Right lung (tissue), 10 donors: Measurements from ENCODE around the gene KYNU. TPM values are rescaled to one million over a fixed set of nuclear protein-coding genes. Genes with fewer than 3 reads are reported as not detected.
"Not testable (repeated sequence)": the region's sequence is repeated elsewhere in the genome, so short reads cannot be mapped to it uniquely, and the experiment has no call there.

Experiments used
- DNase-seq, 2 donors: peaks; one replicate each; pipeline ENCODE4 v3.0.0-alpha.2; 2013
- long read RNA-seq, 8 donors: transcript quantifications; one replicate each; lab custom pipeline, GENCODE V29; 2026
- polyA plus RNA-seq, 5 donors: library from polyadenylated mRNA; unstranded; fragments of 120-200 nt; gene quantifications; one replicate each; pipeline versions ENCODE4 v1.2.1 to v1.2.3, GENCODE V29; 2013; ENCODE audit warnings: inconsistent platforms in 1 of 5, low replicate concordance in 1 of 5; ENCODE audit not compliant: insufficient read length in 5 of 5, insufficient read depth in 1 of 5

KYNU gene
- polyA plus RNA-seq: 1 to 10 TPM in 1 of 5 donors, under 1 TPM in 4; 0.56 to 1.1 (median 0.67) TPM
- long read RNA-seq, donor 1: 0 reads
- long read RNA-seq, donor 2: 0 reads
- long read RNA-seq, donor 3: 0 reads
- long read RNA-seq, donor 4: 0 reads
- long read RNA-seq, donor 5: 0 reads
- long read RNA-seq, donor 6: 0 reads
- long read RNA-seq, donor 7: 0 reads
- long read RNA-seq, donor 8, full-length matches to known transcripts: 1 of 1 reads
- long read RNA-seq, donor 8, partial matches to known transcripts: 0 of 1 reads
- long read RNA-seq, donor 8, other reads (novel, unspliced or antisense): 0 of 1 reads

DNA sequence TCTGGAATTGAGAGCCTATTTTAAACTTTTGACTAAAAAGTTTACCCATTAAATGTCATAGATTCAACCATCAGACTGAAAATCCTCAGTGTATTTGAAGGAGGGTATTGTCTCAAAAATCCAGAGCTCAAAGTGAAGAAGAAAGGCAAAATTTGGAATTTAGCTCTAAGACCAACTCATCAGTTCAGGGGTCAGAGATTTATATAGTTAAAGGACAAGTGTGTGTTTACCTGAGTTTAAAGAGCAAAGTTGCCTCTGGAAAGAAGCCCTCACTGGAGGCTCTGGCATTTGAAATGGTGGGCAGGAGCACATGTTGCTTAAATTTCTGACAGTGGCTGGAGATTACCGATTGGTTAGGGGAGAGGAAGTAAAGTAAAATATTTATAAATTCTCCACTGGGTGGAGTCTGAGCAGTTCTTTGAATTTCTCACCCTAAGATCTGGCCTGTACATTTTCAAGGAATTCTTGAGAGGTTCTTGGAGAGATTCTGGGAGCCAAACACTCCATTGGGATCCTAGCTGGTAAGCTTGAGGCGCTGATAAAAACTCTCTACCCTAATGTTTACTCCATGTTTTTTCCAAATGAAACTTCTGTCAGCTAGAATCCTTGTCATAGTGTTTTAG lies at the start of gene KYNU:
KYNU (plus strand) TSS at position 449 of the 623 bp plus-strand sequence. CDS start 7,704 bp downstream, outside the sequence.
- DNase-seq: no peak

DNA sequence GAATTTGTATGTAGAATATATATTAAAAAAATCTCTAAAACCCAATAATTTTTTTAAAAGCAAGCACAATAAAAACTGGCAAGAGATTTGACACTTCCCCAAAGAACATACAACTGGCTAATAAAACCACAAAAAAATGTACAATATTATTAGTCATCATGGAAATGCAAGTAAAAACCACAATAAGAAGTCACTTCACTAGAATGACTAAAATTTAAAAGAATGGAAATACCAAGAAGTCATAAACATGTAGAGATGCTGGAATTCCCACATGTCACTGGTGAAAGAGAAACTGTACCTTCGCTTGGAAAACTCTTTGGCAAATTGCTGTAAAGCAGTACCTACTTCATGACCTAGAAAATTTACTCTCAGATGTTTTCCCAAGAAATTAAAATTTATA lies 43.4 kb upstream of the KYNU start:
- no peak for DNase-seq

GRCh38 chr2:142840436-142840835 lies 37.0 kb upstream of the KYNU start:
- DNase-seq: no peak

DNA sequence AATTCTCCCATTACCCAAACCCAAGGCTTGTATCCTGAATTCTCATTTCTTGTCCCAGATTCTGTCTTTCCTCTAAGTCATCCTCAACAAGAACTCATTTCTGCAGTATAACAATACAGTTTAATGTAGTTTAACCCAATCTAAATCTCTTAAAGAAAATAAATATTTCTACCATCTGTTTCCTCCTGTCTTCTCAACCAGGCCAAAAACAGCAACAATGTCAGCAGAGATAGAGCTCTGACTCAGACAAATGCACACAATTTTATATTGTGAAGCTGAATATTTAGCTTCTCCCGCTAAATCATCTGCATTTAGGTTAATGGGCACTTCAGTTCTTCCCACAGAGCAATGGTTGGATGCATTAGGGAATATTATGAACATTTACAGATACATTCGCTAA lies 35.7 kb upstream of the KYNU start:
- no peak for DNase-seq

DNA sequence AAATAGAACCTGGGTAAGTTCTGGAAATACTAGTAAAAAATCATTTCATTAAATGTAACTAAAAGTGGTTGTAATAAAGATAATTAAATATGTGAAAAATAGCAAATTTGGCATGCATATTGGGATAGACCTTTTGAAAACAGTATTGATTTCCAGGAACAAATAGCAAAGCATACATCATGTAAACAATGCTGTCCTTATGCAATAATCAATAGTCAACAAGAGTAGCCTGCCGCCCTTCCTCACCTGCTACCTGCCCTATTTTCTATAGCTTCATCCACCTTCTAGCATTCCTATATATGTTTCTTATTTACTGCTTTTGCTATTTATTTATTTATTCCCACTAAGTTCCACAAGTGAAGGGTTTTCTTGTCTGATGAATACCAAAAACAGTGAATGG lies 35.1 kb upstream of the KYNU start:
- DNase-seq: no peak

- no peak for DNase-seq
These were observed 33.7 kb upstream of the KYNU start for GRCh38 chr2:142843731-142844130.

DNA sequence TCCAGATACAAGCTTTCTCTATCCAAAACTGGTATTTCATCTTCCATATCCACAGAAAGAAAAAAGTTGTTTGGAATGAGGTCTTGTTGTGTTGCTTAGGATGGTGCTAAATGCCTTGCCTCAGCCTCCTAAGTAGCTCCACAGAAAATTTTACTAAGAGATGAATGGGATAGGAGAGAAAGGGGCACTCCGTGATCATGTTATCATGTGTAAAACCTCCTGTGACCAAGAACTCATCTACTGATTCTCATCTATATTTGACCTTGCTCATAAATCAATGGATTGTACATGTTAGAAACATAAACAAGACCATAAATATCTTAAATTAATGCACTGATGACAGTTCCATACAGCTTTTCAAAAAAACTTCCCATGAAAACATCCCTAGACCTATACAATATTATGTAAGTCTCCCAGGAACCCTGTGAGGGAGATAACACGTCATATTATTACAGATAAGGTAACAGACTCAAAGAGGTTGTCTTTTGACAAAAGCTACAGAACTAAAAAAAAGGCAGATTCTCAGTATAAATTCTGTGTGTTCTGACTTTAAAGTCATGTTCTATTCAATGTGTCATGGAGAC lies 29.3 kb upstream of the KYNU start:
- DNase-seq: no peak

- no peak for DNase-seq
These were observed 27.6 kb upstream of the KYNU start for GRCh38 chr2:142849820-142850219.

- no peak for DNase-seq
These were observed 23.6 kb upstream of the KYNU start for GRCh38 chr2:142853912-142854311.

DNA sequence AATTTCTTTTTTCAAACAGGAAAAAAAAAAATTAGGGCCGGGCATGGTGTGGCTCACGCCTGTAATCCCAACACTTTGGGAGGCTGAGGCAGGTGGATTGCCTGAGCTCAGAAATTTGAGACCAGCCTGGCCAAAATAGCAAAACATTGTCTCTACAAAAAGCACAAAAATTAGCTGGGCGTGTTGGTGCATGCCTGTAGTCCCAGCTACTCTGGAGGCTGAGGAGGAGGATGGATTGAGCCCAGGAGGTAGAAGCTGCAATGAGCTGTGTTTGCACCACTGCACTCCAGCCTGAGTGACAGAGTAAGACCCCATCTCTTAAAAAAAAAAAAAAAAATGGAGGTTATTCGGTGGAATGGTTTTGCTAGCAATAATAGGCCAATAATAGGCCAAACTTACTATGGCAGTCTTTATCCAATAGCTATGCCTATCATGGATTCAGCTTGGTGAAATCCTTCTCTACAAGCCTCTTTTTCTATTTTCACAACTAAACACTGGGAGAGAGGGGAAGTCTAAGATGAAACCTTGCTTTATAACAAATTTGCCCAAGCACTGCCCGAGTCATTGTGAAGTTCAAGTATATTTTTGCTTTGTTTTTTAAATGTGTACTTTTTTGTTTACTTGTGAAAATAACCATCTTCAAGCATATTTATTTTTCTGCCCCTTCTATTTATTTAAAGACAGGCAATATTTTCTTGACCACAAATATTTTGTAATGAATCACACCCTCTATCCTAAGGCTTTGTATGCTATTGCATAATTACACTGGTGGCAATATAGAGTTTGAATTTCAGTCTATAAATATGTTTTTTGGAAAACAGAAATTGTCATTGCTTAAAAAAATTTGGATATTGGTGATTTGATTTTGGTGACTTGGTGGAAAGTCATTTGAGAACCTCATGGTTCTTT lies 20.0 kb upstream of the KYNU start:
- no peak for DNase-seq

DNA sequence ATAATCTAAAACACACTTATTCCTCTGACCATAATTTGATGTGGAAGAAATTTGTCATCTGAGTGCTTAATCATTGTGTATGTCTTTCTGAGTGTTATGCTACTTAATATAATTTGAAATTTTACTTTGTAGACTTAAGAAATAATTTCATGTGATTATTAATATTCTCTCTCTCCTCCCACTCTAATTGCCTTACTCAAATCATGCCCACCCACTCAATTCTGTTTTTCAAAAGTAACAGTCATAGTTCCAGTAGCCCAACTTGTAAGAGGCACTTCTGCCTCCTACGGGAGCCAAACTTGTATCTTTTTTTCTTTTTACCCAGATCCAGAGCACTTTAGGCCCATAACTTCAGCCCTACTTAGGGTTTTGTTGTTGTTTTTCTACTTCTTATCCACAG lies 18.5 kb upstream of the KYNU start:
- no peak for DNase-seq

GRCh38 chr2:142862299-142862698 lies 15.2 kb upstream of the KYNU start:
- no peak for DNase-seq

DNA sequence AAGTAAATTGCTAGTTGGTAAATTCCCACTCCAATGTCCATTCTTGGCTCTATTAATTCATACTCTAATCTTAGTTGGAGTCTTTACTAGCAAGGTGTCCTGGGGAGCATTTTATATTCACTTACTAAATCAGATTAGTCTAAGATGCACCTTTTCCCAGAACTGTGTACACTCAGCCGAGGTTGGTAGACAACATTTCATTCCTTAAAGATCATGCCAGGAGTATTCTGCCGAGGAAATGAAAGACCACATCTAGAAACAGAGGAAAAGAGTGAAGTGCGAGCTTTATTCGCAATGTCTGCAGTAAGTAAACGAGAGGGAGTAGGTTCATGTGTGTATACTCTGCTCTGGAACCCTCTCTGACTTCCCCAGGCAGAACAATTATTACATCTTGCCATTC lies 14.6 kb upstream of the KYNU start:
- no peak for DNase-seq

GRCh38 chr2:142863485-142863961 lies 13.9 kb upstream of the KYNU start:
- DNase-seq: no peak

GRCh38 chr2:142864605-142865004 lies 12.9 kb upstream of the KYNU start:
- not testable (repeated sequence) for DNase-seq

DNA sequence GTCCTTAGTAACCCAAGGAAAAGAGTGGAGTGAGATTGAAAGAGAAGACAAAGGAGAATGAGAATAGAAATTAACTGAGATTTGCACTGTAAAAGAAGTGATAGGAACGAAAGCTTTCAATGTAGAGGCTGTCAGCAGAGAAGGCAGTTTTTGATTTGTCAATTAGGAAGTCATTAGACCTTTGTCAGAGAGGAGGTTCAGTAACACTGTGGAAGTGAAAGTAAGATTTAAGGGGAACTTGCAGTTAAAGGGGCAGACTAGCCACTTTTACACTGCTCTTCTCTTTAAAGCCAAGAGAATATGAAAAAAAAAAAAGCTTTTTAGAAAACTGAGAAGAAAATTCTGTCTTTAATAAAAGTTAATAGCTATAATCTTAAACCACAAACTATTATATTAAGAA lies 11.5 kb upstream of the KYNU start:
- no peak for DNase-seq

DNA sequence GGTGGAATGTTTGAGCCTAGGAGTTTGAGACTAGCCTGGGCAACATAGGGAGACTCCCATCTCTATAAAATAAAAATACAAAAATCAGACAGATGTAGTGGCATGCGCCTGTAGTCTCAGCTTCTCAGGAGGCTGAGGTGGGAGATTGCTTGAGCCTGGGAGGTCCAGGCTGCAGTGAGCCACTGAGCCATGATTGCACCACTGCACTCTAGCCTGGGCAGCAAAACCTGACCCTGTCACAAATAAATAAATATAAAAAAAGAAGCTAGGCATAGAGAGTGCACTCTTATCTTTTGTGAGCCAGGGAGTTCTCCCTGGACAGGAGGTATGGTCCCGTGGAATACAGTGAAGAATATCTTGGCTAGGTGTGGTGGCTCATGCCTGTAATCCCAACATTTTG lies 11.0 kb upstream of the KYNU start:
- DNase-seq: no peak

DNA sequence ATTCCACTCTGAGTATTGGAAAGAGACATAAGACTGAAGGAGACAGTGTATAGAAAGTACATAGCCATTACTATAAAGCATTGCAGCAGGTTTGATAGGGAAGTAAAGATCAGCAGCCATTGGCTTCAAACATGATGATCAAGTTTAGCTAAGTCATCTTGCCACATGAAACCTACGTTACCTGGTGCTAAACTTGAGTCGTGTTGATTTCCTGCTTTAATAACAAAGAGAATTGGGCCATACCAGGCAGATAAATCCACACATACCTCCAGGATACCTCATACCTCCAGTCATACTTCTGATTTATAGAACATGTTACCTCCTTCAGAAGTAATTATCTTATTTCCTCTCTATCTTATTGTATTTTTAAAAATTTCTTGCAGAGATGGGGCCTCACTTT lies 10.3 kb upstream of the KYNU start:
- DNase-seq: no peak

DNA sequence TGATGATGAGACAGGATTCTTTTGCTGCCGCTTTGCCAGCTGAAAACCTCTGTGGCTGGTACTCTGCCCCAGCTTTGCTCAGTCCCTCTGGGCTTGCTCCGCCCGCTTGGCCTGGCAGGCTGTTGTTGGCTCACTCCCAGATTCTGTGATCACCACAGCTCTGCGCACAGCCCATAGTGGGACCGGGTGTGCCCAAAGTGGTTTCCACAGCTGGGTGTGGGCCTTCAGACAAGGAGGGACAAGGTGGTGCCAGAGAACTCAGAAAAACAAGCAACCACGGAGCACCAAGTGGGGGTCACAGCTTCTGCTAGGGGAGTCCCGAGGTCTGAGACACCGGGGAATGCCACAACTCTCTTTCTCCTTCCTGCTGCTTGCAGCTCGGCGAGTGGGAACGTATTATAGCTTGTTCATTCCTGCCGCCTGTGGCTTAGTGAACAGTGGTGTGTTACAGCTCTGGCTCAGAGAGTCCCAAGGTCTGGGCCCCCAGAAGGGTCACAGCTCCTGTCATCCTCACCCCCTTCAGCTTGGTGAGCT lies 9.2 kb upstream of the KYNU start:
- no peak for DNase-seq

- not testable (repeated sequence) for DNase-seq
These were observed 8.4 kb upstream of the KYNU start for GRCh38 chr2:142869065-142869460.

- DNase-seq: no peak
These were observed 7.9 kb upstream of the KYNU start for GRCh38 chr2:142869461-142870106.
